Left lung (tissue), 10 donors: ENCODE results near the gene CLK4. TPM values are rescaled to one million over a fixed set of nuclear protein-coding genes. Genes with fewer than 3 reads are reported as not detected.

Experiments
- ATAC-seq: fragments of 200-7000 bp; cut with Tn5 transposase; one replicate; pipeline ENCODE4 v1.9.1; 2020; ENCODE audit warnings: moderate library complexity
- DNase-seq, 4 donors: peaks; one replicate each; pipeline ENCODE4 v3.0.0-alpha.2; 2013 to 2020
- H3K27ac ChIP-seq, 2 donors: fragments of 200-600 bp; sonication (generic) in 1 of 2; one replicate each; pipeline versions ENCODE4 v1.5.0 to v1.8.0; 2020 to 2021
- H3K27me3 ChIP-seq, 2 donors: fragments of 200-600 bp; sonication (generic) in 1 of 2; one replicate each; pipeline versions ENCODE4 v1.5.0 to v1.8.0; 2020 to 2021
- H3K36me3 ChIP-seq, 2 donors: fragments of 200-600 bp; sonication (generic) in 1 of 2; one replicate each; pipeline versions ENCODE4 v1.5.0 to v1.8.0; 2020 to 2021
- H3K4me1 ChIP-seq, 2 donors: fragments of 200-600 bp; one replicate each; pipeline ENCODE4 v1.8.0; 2021
- H3K4me3 ChIP-seq, 2 donors: fragments of 200-600 bp; sonication (generic) in 1 of 2; one replicate each; pipeline versions ENCODE4 v1.5.0 to v1.8.0; 2020 to 2021; ENCODE audit warnings: mild to moderate bottlenecking in 1 of 2
- H3K9me3 ChIP-seq, 2 donors: fragments of 200-600 bp; sonication (generic) in 1 of 2; one replicate each; pipeline versions ENCODE4 v1.5.0 to v1.8.0; 2020 to 2021
- intact Hi-C, 2 donors: fragments of 100-400 bp; cut with DNase I; formaldehyde crosslinking; loops; one replicate each; pipeline versions ENCODE4 v1.11.2 to v1.14.2; 2022
- polyA plus RNA-seq, 6 donors: library from polyadenylated mRNA; unstranded; fragments of 120-200 nt; gene quantifications; one replicate each; pipeline ENCODE4 v1.2.1, GENCODE V29; 2013; ENCODE audit not compliant: insufficient read length in 6 of 6
- total RNA-seq, 2 donors: library from RNA; stranded (reverse); fragmentation: NEBNext Ultra II Directional; extraction: Animal tissue kit (Norgen Biotek cat#: 25700); gene quantifications; one replicate each; pipeline ENCODE4 v1.2.1, GENCODE V29; 2021
- TF ChIP-seq, protein P1 (sequence below), 2 donors: fragments of 200-600 bp; sonication (generic) in 1 of 2; IDR thresholded peaks; one replicate each; pipeline versions ENCODE4 v1.5.0 to v1.8.0; 2021; ENCODE audit warnings: antibody characterized with exemption in 2 of 2
- donor health status: DM: no; HTN: yes; CAD: no.
- donor health status: DM: no; HTN: no; CAD: no.

Gene CLK4
- total and polyA plus RNA-seq, 8 donors: 21.0 to 95.2 (median 75.3) TPM

DNA sequence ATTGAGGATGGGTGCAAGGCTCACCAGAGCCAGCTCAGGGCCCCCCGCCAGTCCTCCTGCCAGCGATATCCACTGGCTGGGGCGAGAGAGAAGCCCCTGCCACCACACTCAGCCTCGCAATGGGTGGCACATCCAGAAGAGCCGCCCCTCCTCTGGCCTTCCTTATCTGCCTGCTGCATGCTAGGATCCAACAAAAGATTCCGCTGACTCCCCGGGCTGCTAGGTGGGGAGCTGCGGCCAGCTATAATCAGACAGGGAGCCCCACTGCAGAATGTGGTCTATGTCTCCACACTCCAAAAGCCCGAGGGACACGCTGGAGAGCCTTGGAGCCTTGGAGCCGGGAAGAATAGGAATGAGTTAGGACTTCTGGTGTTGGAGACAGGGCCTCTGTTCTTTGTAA is 69.4 kb downstream of the CLK4 start:
- Histone ChIP-seq H3K4me1 (no peaks in the 10 kb centered on the region), H3K27ac (no peak overlapping the region), H3K27me3 (no peaks in the 10 kb centered on the region), H3K9me3 (no peaks in the 10 kb centered on the region), H3K4me3 (no peak overlapping the region), H3K36me3 (no peaks in the 10 kb centered on the region)
- ATAC-seq (no peak), DNase-seq (no peak)
- TF ChIP-seq, protein P1, sequence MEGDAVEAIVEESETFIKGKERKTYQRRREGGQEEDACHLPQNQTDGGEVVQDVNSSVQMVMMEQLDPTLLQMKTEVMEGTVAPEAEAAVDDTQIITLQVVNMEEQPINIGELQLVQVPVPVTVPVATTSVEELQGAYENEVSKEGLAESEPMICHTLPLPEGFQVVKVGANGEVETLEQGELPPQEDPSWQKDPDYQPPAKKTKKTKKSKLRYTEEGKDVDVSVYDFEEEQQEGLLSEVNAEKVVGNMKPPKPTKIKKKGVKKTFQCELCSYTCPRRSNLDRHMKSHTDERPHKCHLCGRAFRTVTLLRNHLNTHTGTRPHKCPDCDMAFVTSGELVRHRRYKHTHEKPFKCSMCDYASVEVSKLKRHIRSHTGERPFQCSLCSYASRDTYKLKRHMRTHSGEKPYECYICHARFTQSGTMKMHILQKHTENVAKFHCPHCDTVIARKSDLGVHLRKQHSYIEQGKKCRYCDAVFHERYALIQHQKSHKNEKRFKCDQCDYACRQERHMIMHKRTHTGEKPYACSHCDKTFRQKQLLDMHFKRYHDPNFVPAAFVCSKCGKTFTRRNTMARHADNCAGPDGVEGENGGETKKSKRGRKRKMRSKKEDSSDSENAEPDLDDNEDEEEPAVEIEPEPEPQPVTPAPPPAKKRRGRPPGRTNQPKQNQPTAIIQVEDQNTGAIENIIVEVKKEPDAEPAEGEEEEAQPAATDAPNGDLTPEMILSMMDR (IDR thresholded peaks at IDR 0.05): no peak
- intact Hi-C loops: no loop called here

DNA sequence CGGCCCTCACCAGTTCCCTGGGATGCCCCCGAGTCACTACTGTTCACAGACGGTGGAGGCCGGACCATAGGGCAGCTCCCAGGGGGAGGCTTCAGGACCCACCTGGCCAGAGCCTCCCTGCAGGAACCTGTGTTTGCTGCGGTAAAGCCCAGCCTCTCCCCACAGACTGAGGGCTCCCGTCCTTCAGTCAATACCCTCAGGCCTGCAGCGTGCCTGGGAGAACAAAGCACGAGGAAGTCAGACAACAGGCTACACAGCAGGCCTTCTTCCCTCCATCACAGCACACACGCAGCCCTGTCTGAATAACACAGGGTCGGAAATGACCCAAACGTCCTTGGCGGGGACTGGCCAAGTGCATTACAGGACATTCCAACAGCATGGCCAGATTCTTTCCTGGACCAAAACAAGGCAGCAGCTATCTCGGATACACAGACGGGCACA is 71.1 kb downstream of the CLK4 start:
- TF ChIP-seq, protein P1 (IDR thresholded peaks at IDR 0.05): no peak
- no peaks in the 10 kb centered on the region for H3K4me1 ChIP-seq
- no peak for ATAC-seq
- no peaks in the 10 kb centered on the region for H3K36me3 ChIP-seq
- H3K4me3 ChIP-seq: no peak overlapping the region
- DNase-seq: no peak
- H3K27me3 ChIP-seq: no peaks in the 10 kb centered on the region
- intact Hi-C loops: no loop called here
- H3K9me3 ChIP-seq: no peaks in the 10 kb centered on the region
- H3K27ac ChIP-seq: no peak overlapping the region

DNA sequence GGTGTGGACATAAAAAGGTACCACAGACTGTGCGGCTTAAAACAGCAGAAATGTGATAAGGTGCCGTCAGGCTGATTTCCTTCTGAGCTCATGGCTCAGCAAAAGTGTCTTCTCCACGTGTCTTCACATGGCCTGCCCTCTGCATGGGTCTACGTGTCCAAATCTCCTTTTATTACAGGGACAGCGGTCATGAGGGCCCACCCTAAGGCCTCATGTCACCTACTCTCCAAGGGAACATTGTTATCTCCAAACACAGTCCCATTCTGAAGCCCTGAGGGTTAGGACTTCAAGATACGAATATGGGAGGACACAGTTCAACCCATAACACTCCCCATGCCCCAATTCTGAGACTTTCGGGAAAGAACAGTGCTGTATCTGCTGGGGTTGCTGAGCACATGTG is 71.8 kb downstream of the CLK4 start:
- TF ChIP-seq, protein P1 (IDR thresholded peaks at IDR 0.05): no peak
- Histone ChIP-seq H3K27ac (no peak overlapping the region), H3K36me3 (no peaks in the 10 kb centered on the region), H3K4me3 (no peak overlapping the region), H3K27me3 (no peaks in the 10 kb centered on the region), H3K9me3 (no peaks in the 10 kb centered on the region), H3K4me1 (no peaks in the 10 kb centered on the region)
- no peak for DNase-seq
- intact Hi-C loops: no loop called here
- no peak for ATAC-seq

DNA sequence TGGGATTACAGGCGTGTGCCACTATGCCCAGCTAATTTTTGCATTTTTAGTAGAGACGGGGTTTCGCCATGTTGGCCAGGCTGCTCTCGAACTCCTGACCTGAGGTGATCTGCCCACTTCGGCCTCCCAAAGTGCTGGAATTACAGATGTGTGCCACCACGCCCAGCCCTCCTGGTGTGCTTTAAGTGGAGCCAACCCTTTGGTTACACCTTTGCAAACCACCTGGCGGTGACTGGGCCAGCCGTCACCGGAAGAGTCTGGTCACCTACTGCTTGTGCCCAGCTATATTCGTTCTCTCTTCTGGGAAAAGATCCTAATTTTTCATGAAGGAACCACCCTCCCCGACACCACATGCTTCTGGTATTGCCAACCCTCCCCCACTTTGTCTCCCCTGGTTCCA is 72.5 kb downstream of the CLK4 start:
- no peaks in the 10 kb centered on the region for H3K4me1 ChIP-seq
- no peaks in the 10 kb centered on the region for H3K9me3 ChIP-seq
- intact Hi-C loops: loop anchor here in 1 of 2 donors (5.0 kb wide), 1 partner anchor 277 kb away; no protein-coding TSS in a partner anchor
- no peak overlapping the region for H3K4me3 ChIP-seq
- TF ChIP-seq, protein P1 (IDR thresholded peaks at IDR 0.05): no peak
- H3K36me3 ChIP-seq: no peaks in the 10 kb centered on the region
- no peak for DNase-seq
- H3K27ac ChIP-seq: no peak overlapping the region
- ATAC-seq: no peak
- no peaks in the 10 kb centered on the region for H3K27me3 ChIP-seq

DNA sequence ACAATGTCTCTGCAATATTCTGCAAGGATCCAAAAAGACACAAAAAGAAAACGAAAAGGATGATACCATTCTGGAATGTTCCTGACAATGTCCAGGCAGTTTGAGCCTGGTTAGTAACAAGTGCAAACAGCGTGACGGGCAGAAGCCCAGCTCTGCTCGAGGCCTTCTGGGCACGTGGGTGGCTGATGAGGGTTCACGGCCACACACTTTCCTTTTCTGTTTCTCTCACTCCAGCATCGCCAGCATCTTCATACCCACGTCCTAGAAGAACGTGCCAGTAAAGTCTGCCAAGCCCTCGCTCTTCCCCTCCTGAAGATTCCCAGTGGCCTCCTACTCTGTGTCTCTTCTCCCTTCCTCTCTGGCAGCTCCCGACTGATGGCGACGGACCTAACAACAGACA is 73.3 kb downstream of the CLK4 start:
- H3K4me1 ChIP-seq: no peaks in the 10 kb centered on the region
- no peaks in the 10 kb centered on the region for H3K9me3 ChIP-seq
- DNase-seq (no peak), ATAC-seq (no peak)
- no peaks in the 10 kb centered on the region for H3K36me3 ChIP-seq
- TF ChIP-seq, protein P1 (IDR thresholded peaks at IDR 0.05): no peak
- no peak overlapping the region for H3K27ac ChIP-seq
- intact Hi-C loops: loop anchor here in 1 of 2 donors (5.0 kb wide), 1 partner anchor 276 kb away; no protein-coding TSS in a partner anchor
- H3K27me3 ChIP-seq: no peaks in the 10 kb centered on the region
- no peak overlapping the region for H3K4me3 ChIP-seq

Other genes starting within 250 kb of the CLK4 start
- 1 to 10 TPM in 1 of 2 donors, under 1 TPM in 1; 0.52 to 1.6 TPM for gene COL23A1, start 36.7 kb downstream of the CLK4 start, total RNA-seq
- 1 to 10 TPM; 6.9 to 9.5 (median 8.5) TPM for gene COL23A1, start 36.7 kb downstream of the CLK4 start, polyA plus RNA-seq
- gene ZNF354A, start 103.6 kb upstream of the CLK4 start, total RNA-seq: 10 to 100 TPM in 1 of 2 donors, 1 to 10 TPM in 1; 9.1 to 12.5 TPM
- 10 to 100 TPM; 15.1 to 20.3 (median 17.1) TPM for gene ZNF354A, start 103.6 kb upstream of the CLK4 start, polyA plus RNA-seq
- gene ZNF354B, start 232.9 kb upstream of the CLK4 start, total RNA-seq: 10 to 100 TPM; 13.3 to 15.5 TPM
- gene ZNF354B, start 232.9 kb upstream of the CLK4 start, polyA plus RNA-seq: 10 to 100 TPM; 23.1 to 32.9 (median 27.5) TPM